SK-N-MC (cell line): ENCODE results near the gene TMEM131.

Experiments
- EZH2 ChIP-seq: fragments of 200-600 bp; sonication (generic); IDR thresholded peaks from one replicate; pipeline ENCODE4 v1.6.1; 2017; ENCODE audit warnings: antibody characterized with exemption
- FOXP2 ChIP-seq: optimal IDR thresholded peaks from 2 replicates; pipeline ENCODE3; 2011; ENCODE audit warnings: mild to moderate bottlenecking, moderate library complexity; ENCODE audit not compliant: insufficient read depth; ENCODE audit errors: extremely low read length, control extremely low read depth
- POLR2AphosphoS5 ChIP-seq: IDR thresholded peaks from 2 replicates; pipeline ENCODE4 v1.6.1; 2012; ENCODE audit warnings: mild to moderate bottlenecking, low read depth, low read length, borderline replicate concordance

DNA sequence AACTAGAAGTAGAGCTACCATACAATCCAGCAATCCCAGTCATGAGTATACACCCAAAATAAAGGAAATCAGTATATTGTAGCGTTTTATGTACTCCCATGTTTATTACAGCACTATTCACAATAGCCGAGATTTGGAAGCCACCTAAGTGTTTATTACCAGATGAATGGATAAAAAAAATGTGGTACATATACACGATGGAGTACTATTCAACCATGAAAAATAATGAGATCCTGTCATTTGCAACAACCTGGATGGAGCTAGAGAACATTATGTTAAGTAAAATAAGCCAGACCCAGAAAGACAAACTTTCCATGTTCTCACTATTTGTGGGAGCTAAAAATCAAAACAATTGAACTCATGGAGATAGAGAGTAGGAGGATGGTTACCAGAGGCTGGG is 131.9 kb downstream of the TMEM131 start:
- TF ChIP-seq POLR2AphosphoS5 = no peak
- no peak for TF ChIP-seq EZH2
- TF ChIP-seq FOXP2 = no peak
